ENCODE data around the gene NR1D2. TPM values are rescaled to one million over a fixed set of nuclear protein-coding genes. Genes with fewer than 3 reads are reported as not detected.

Gene NR1D2
- total and polyA plus RNA-seq, 4 donors = 6.1 to 35.7 (median 21.2) TPM

- TF ChIP-seq CTCF (IDR thresholded peaks at IDR 0.05; ENCODE audit: control extremely low read depth, extremely low read depth) = no peak
- Histone ChIP-seq H3K4me1 (ENCODE audit: control insufficient read depth in 5 of 5, insufficient read depth in 5 of 5, low read length in 5 of 5) (peaks cover 3 to 34% (median 7%) of the 10 kb centered on the region in 5 donors), H3K9me3 (ENCODE audit: control insufficient read depth in 4 of 4, insufficient read depth in 3 of 4, low read length in 3 of 4) (no peaks in the 10 kb centered on the region), H3K27me3 (ENCODE audit: control insufficient read depth in 3 of 3, insufficient read depth in 3 of 3, low read length in 2 of 3) (no peaks in the 10 kb centered on the region), H3K27ac (ENCODE audit: low read depth in 1 of 2, low read length in 1 of 2) (no peak overlapping the region), H3K4me3 (no peak overlapping the region), H3K9ac (ENCODE audit: insufficient read depth in 1 of 2, low read length in 2 of 2) (no peak overlapping the region), H3K36me3 (ENCODE audit: control insufficient read depth in 4 of 4, insufficient read depth in 4 of 4, low read length in 4 of 4) (peaks cover 13 to 25% (median 18%) of the 10 kb centered on the region in 4 donors)
- ATAC-seq (ENCODE audit: insufficient read depth, low FRiP score) = no peak
- no peak for DNase-seq
- WGBS, 2 donors = 86 to 88% methylated on average over 5 of the region's 5 CpGs
Measured at GRCh38 chr3:23920151-23920655, 24.9 kb upstream of the NR1D2 start.

GRCh38 chr3:23921052-23921511 lies 24.0 kb upstream of the NR1D2 start:
- H3K9me3 ChIP-seq (ENCODE audit: control insufficient read depth in 4 of 4, insufficient read depth in 3 of 4, low read length in 3 of 4) = no peaks in the 10 kb centered on the region
- no peak for DNase-seq
- WGBS, 2 donors = 92 to 95% methylated on average over 3 of the region's 3 CpGs
- H3K4me1 ChIP-seq (ENCODE audit: control insufficient read depth in 5 of 5, insufficient read depth in 5 of 5, low read length in 5 of 5) = peaks cover 0 to 25% (median 3%) of the 10 kb centered on the region in 5 donors
- peaks cover 13 to 25% (median 18%) of the 10 kb centered on the region in 4 donors for H3K36me3 ChIP-seq (ENCODE audit: control insufficient read depth in 4 of 4, insufficient read depth in 4 of 4, low read length in 4 of 4)
- H3K9ac ChIP-seq (ENCODE audit: insufficient read depth in 1 of 2, low read length in 2 of 2) = no peak overlapping the region
- H3K27me3 ChIP-seq (ENCODE audit: control insufficient read depth in 3 of 3, insufficient read depth in 3 of 3, low read length in 2 of 3) = no peaks in the 10 kb centered on the region
- H3K4me3 ChIP-seq = no peak overlapping the region
- H3K27ac ChIP-seq (ENCODE audit: low read depth in 1 of 2, low read length in 1 of 2) = no peak overlapping the region
- no peak for ATAC-seq (ENCODE audit: insufficient read depth, low FRiP score)
- no peak for TF ChIP-seq CTCF (IDR thresholded peaks at IDR 0.05; ENCODE audit: control extremely low read depth, extremely low read depth)

- no peak overlapping the region for H3K9ac ChIP-seq (ENCODE audit: insufficient read depth in 1 of 2, low read length in 2 of 2)
- WGBS, 2 donors = 79 to 87% methylated on average over 2 of the region's 2 CpGs
- no peaks in the 10 kb centered on the region for H3K27me3 ChIP-seq (ENCODE audit: control insufficient read depth in 3 of 3, insufficient read depth in 3 of 3, low read length in 2 of 3)
- H3K4me1 ChIP-seq (ENCODE audit: control insufficient read depth in 5 of 5, insufficient read depth in 5 of 5, low read length in 5 of 5) = peaks cover 0 to 19% (median 0%) of the 10 kb centered on the region in 5 donors
- ATAC-seq (ENCODE audit: insufficient read depth, low FRiP score) (no peak), DNase-seq (peak; percentile 71 to 94 (median 90))
- no peak overlapping the region for H3K4me3 ChIP-seq
- no peak for TF ChIP-seq CTCF (IDR thresholded peaks at IDR 0.05; ENCODE audit: control extremely low read depth, extremely low read depth)
- no peak overlapping the region for H3K27ac ChIP-seq (ENCODE audit: low read depth in 1 of 2, low read length in 1 of 2)
- H3K36me3 ChIP-seq (ENCODE audit: control insufficient read depth in 4 of 4, insufficient read depth in 4 of 4, low read length in 4 of 4) = peaks cover 5 to 17% (median 11%) of the 10 kb centered on the region in 4 donors
- H3K9me3 ChIP-seq (ENCODE audit: control insufficient read depth in 4 of 4, insufficient read depth in 3 of 4, low read length in 3 of 4) = no peaks in the 10 kb centered on the region
Measured at GRCh38 chr3:23923786-23924185, 21.3 kb upstream of the NR1D2 start.

GRCh38 chr3:23926246-23926645 lies 18.8 kb upstream of the NR1D2 start:
- no peak for TF ChIP-seq CTCF (IDR thresholded peaks at IDR 0.05; ENCODE audit: control extremely low read depth, extremely low read depth)
- no peak overlapping the region for H3K27ac ChIP-seq (ENCODE audit: low read depth in 1 of 2, low read length in 1 of 2)
- H3K9me3 ChIP-seq (ENCODE audit: control insufficient read depth in 4 of 4, insufficient read depth in 3 of 4, low read length in 3 of 4) = no peaks in the 10 kb centered on the region
- peaks cover 0 to 6% (median 2%) of the 10 kb centered on the region in 4 donors for H3K36me3 ChIP-seq (ENCODE audit: control insufficient read depth in 4 of 4, insufficient read depth in 4 of 4, low read length in 4 of 4)
- DNase-seq (no peak), ATAC-seq (ENCODE audit: insufficient read depth, low FRiP score) (no peak)
- no peak overlapping the region for H3K9ac ChIP-seq (ENCODE audit: insufficient read depth in 1 of 2, low read length in 2 of 2)
- H3K4me1 ChIP-seq (ENCODE audit: control insufficient read depth in 5 of 5, insufficient read depth in 5 of 5, low read length in 5 of 5) = peaks cover 0 to 9% (median 0%) of the 10 kb centered on the region in 5 donors
- no peak overlapping the region for H3K4me3 ChIP-seq
- 84 to 92% methylated on average over 7 of the region's 7 CpGs for WGBS, 2 donors
- no peaks in the 10 kb centered on the region for H3K27me3 ChIP-seq (ENCODE audit: control insufficient read depth in 3 of 3, insufficient read depth in 3 of 3, low read length in 2 of 3)
